Tibial artery (tissue), 4 donors: Measurements from ENCODE around the gene TMEM250.

Experiments used
- DNase-seq, 2 donors: peaks; one replicate each; pipeline ENCODE4 v3.0.0-alpha.2; 2019
- H3K27ac ChIP-seq, 2 donors: fragments of 200-600 bp; sonication (generic) in 1 of 2; 1 replicate in 1 of 2; 2 replicates in 1 of 2; pipeline ENCODE4 v1.5.1; 2018 to 2019; ENCODE audit warnings: mild to moderate bottlenecking in 1 of 2
- H3K27me3 ChIP-seq, 2 donors: fragments of 200-600 bp; sonication (generic) in 1 of 2; one replicate each; pipeline versions ENCODE4 v1.5.1 to v1.6.0; 2016 to 2019
- H3K36me3 ChIP-seq, 3 donors: fragments of 200-600 bp; sonication (generic) in 2 of 3; one replicate each; pipeline ENCODE4 v1.5.1; 2016 to 2019; ENCODE audit warnings: mild to moderate bottlenecking in 2 of 3
- H3K4me1 ChIP-seq, 4 donors: fragments of 200-600 bp; sonication (generic) in 2 of 4; 1 replicate in 3 of 4; 2 replicates in 1 of 4; pipeline ENCODE4 v1.5.1; 2016 to 2019
- H3K4me3 ChIP-seq, 2 donors: fragments of 200-600 bp; sonication (generic) in 1 of 2; 1 replicate in 1 of 2; 2 replicates in 1 of 2; pipeline ENCODE4 v1.5.1; 2018 to 2019; ENCODE audit warnings: mild to moderate bottlenecking in 2 of 2
- H3K9me3 ChIP-seq, 3 donors: fragments of 200-600 bp; sonication (generic) in 1 of 3; one replicate each; pipeline ENCODE4 v1.5.1; 2016 to 2019
- intact Hi-C: fragments of 100-400 bp; cut with DNase I; formaldehyde crosslinking; loops from one replicate; pipeline ENCODE4 v1.15.0; 2023; ENCODE audit warnings: low total_unique reads
- TF ChIP-seq, protein P1 (sequence below), 2 experiments: fragments of 200-600 bp in 1 of 2; fragments of 450-650 bp in 1 of 2; IDR thresholded peaks; one replicate each; pipeline ENCODE4 v1.5.1; 2017 to 2019; ENCODE audit warnings: antibody characterized with exemption in 2 of 2, mild to moderate bottlenecking in 1 of 2, moderate library complexity in 1 of 2

TMEM250 gene

DNA sequence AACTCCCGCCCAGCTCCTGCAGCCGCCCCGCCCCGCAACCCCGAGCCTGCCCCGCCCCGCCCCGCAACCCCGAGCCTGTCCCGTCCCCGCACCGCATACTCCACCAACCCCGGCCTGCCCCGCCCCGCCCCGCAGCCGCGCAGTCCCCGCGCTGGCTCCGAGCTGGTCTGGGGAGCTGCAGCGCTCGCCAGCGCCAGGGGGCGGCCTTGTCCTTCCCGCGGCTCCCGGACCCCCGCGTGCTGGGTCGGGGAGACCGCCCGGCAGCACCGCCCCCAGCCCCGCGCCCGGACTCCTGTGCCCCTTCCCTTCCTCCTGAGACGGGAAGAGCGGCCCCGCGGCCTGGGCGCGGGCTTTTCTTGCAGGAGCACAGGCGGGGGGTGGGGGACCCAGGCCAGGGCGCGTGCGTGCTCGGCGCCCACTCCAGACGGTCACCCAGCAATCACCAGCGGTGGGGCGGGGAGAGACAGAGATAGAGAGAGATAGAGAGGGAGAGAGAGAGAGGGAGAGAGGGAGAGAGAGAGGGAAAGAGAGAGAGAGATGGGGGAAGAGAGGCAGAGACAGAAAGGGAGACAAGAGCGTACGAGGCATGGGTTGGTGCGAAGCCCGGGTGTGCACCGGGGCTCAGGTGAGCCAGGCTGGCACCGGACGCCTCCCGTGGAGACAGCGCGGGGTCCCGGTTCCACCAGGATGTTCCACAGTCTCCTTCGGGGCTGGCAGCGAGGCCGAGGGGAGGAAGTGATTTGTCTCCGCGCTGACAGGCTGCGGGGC, 14.7 kb upstream of the TMEM250 start:
- TF ChIP-seq, protein P1, sequence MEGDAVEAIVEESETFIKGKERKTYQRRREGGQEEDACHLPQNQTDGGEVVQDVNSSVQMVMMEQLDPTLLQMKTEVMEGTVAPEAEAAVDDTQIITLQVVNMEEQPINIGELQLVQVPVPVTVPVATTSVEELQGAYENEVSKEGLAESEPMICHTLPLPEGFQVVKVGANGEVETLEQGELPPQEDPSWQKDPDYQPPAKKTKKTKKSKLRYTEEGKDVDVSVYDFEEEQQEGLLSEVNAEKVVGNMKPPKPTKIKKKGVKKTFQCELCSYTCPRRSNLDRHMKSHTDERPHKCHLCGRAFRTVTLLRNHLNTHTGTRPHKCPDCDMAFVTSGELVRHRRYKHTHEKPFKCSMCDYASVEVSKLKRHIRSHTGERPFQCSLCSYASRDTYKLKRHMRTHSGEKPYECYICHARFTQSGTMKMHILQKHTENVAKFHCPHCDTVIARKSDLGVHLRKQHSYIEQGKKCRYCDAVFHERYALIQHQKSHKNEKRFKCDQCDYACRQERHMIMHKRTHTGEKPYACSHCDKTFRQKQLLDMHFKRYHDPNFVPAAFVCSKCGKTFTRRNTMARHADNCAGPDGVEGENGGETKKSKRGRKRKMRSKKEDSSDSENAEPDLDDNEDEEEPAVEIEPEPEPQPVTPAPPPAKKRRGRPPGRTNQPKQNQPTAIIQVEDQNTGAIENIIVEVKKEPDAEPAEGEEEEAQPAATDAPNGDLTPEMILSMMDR (IDR thresholded peaks at IDR 0.05) = peak; percentile 11 to 26
- peaks cover 0 to 94% of the 10 kb centered on the region in 2 donors for H3K27me3 ChIP-seq
- no peak for DNase-seq
- no peaks in the 10 kb centered on the region for H3K9me3 ChIP-seq
- H3K27ac ChIP-seq = no peak overlapping the region
- H3K4me1 ChIP-seq = peaks cover 0 to 24% (median 14%) of the 10 kb centered on the region in 4 donors
- peak overlapping the region; percentile 4 to 35 for H3K4me3 ChIP-seq
- intact Hi-C loops = no loop called here
- H3K36me3 ChIP-seq = no peaks in the 10 kb centered on the region

DNA sequence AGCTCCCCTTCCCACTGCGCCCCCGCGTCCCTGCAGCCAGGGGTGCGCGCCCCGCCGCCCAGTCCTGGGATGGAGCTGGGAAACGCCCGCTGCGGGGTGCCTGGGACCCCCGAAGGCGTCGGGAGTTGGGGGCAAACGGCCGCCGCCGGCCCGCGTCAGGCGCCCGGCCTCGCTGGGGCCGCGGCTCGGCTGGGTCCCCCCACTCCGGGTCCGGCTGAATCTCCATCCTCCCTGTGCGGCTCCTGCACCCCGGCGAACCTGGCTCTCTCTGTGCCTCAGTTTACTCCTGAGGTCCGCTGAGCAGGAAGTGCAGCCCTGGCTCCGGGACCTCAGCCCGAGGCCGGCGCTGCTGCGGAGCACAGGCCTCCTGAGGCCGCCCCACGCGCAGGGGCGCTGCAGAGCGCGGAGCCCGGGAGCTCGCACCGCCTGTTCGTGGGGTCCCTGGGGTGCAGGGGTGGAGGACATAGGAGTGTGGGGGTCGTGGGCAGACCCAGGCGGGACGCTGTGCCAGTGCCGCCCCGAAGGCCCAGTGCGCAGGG, 13.9 kb upstream of the TMEM250 start:
- TF ChIP-seq, protein P1 (IDR thresholded peaks at IDR 0.05) = no peak
- peaks cover 0 to 24% (median 14%) of the 10 kb centered on the region in 4 donors for H3K4me1 ChIP-seq
- intact Hi-C loops = no loop called here
- H3K27me3 ChIP-seq = peaks cover 0 to 94% of the 10 kb centered on the region in 2 donors
- peak overlapping the region in 1 of 2 donors; percentile 35 for H3K4me3 ChIP-seq
- no peaks in the 10 kb centered on the region for H3K9me3 ChIP-seq
- no peak for DNase-seq
- no peaks in the 10 kb centered on the region for H3K36me3 ChIP-seq
- no peak overlapping the region for H3K27ac ChIP-seq

DNA sequence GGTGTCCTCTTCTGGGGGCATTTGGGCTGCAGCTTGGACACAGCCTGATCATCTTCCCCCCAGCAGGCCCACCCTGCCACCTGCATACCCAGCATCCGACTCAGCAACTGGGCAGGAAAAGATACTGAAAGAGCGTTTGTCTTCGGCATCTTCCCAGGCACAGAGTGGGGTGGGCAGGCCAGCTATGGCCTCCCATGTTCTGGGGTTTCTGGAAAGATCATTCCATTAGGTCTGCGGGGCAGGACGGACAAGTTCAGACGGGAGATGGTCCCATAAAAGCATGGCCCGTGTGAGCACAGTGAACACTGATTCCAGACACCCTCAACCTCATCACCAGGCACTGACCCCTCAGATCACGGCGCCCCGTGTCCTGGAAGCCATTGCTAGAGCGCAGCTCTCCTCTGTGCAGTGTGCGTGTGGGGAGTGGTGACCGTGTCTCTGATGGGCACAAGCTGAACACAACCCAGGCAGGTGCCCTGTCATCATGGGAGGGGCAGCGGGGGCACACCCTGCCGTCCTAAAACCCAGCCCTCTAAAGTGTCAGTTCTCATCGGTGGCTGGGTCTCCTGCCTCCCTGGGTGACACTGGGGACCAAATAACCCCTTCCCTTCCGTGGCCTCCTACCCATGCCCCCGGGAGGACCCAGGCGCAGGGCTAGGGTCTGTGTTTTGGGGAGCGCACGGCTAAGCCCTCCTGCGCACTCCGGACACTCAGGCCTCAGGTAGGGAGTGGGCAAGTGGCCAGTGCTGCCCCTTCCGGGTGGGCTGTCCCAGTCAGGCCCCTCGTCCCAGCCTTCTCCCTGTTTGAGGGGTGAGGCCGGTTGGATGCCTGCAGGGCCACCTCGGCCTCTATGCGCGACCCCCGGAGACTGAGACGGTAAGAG, 13.2 kb upstream of the TMEM250 start:
- Histone ChIP-seq H3K4me3 (no peak overlapping the region), H3K4me1 (peaks cover 0 to 20% (median 14%) of the 10 kb centered on the region in 4 donors), H3K36me3 (no peaks in the 10 kb centered on the region), H3K9me3 (no peaks in the 10 kb centered on the region), H3K27ac (no peak overlapping the region), H3K27me3 (peaks cover 0 to 92% of the 10 kb centered on the region in 2 donors)
- no peak for DNase-seq
- intact Hi-C loops = no loop called here
- TF ChIP-seq, protein P1 (IDR thresholded peaks at IDR 0.05) = no peak

DNA sequence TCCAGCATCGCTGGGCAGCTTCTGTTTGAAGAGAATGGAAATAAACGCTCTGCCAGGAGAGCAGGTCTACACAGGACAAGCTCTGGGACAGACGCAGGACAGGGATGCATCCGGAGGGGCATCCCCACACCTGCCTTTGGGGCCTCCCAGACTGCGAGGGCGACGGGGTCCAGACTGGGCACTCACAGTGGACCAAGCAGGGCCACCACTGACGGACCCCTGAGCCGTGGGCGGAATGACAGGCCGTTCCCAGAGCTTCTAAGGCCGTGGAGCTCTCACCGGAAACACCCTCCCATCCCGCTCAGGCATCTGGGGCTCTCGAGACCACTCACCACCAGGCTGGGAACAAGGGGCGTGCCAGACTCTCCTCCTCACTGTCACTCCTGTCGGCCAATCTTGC, 10.5 kb upstream of the TMEM250 start:
- Histone ChIP-seq H3K36me3 (no peaks in the 10 kb centered on the region), H3K9me3 (no peaks in the 10 kb centered on the region), H3K4me3 (no peak overlapping the region), H3K27ac (no peak overlapping the region), H3K4me1 (peaks cover 0 to 18% (median 14%) of the 10 kb centered on the region in 4 donors), H3K27me3 (peaks cover 0 to 84% of the 10 kb centered on the region in 2 donors)
- intact Hi-C loops = no loop called here
- TF ChIP-seq, protein P1 (IDR thresholded peaks at IDR 0.05) = no peak
- DNase-seq = no peak

DNA sequence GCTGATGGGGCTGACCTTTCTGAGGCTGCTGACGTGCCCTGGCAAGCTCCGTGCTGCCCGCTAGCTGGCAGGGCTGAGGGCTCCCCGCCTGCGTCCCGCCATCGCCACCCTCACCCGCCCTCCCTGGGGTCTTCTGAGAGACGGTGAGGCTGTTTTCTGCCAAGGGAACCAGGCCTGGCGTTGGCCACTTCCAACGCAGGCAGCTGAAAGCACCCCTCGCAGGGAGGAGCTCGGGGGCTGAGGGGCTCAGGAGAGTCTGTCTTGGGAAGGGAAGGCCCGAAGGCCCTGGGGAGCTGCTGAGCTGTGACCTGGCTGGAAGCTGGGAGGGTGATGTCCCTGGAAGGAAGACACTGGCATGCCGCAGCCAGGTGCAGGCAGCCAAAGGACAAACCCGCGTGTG, 9.8 kb upstream of the TMEM250 start:
- intact Hi-C loops = no loop called here
- Histone ChIP-seq H3K27ac (no peak overlapping the region), H3K9me3 (no peaks in the 10 kb centered on the region), H3K27me3 (peaks cover 0 to 78% of the 10 kb centered on the region in 2 donors), H3K36me3 (no peaks in the 10 kb centered on the region), H3K4me3 (no peak overlapping the region), H3K4me1 (peaks cover 0 to 11% (median 9%) of the 10 kb centered on the region in 4 donors)
- no peak for DNase-seq
- TF ChIP-seq, protein P1 (IDR thresholded peaks at IDR 0.05) = no peak
